NCI-H1105 (cell line): ENCODE results near the gene TRIM37.

Experiments
- DNase-seq: peaks from one replicate; lab custom pipeline; 2025; lab: John Stamatoyannopoulos, UW

Gene TRIM37

DNA sequence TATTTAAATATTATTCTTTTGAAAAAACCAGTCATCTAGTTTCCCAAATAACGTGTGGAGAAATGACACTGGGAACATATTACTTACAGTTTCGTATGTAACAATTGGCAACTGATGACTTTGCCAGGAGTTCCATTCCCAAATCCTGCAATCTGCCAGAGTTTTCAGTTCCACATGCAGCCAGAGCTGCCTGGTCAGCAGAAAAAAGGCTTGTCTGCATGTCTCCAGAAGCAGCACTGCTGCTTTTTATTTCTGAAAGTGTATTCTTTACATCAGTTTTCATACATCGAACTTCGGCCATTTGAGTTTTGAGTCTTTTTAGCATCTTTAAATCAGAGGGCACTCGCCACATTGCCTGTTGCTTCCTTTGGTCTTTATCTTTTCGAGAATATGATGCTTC, 78.4 kb downstream of the TRIM37 start:
- DNase-seq: no peak

- DNase-seq: no peak
Measured at GRCh38 chr17:59027750-59028149, 78.9 kb downstream of the TRIM37 start.

DNA sequence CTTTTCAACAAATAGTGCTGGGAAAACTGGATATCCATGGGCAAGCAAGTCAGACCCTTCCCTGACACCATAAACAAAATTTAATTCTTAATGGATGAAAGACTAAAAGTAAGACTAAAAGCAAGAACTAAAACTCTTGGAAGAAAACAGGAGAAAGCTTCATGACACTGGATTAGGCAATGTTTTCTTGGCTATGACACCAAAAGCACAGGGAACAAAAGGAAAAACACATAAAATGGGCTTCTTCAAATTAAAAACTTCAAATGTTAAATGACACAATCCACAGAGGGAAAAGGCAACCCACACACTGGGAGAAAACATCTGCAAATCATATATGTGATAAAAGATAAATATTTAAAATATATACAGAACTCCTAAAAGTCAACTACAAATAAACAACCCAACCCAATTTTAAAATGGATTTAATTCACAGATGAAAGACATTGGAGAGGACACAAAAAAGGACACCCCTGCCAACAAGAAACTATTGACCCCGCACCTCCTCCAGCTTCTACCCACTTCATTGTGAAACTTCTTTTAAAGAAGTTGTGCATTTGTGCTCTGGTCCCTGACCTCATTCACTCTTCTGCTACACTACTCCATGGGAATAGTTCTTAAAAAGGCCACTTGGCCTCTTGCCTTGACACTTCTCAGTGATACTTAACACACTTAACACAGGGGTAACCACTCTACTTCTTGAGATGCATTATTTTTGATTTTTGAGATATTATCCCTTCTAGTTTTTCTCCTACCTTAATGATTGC, 80.3 kb downstream of the TRIM37 start:
- DNase-seq: no peak

- no peak for DNase-seq
Measured at GRCh38 chr17:59024916-59025315, 81.8 kb downstream of the TRIM37 start.

GRCh38 chr17:59018019-59018418, 88.7 kb downstream of the TRIM37 start:
- no peak for DNase-seq

GRCh38 chr17:59011975-59012374, 94.7 kb downstream of the TRIM37 start:
- no peak for DNase-seq

DNA sequence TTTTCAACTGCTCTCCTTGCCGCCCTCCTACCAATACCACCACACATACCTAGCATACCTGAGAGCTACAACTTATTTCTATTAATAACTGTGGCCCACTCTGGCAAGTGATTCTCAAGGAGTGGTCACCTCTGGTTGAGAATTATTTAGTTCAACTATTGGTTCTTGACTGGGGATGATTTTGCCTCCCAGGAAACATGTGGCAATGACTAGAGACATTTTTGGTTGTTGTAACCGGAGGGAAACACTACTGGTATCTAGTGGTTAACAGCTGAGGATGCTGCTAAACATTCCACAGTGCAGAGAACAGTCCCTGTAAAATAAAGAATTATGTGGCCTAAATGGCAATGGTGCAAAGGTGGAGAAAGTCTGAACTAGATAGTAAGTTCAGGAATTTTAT, 96.7 kb downstream of the TRIM37 start:
- DNase-seq: no peak

GRCh38 chr17:59008737-59009136, 97.9 kb downstream of the TRIM37 start:
- no peak for DNase-seq

GRCh38 chr17:59007995-59008394, 98.7 kb downstream of the TRIM37 start:
- DNase-seq: no peak

DNA sequence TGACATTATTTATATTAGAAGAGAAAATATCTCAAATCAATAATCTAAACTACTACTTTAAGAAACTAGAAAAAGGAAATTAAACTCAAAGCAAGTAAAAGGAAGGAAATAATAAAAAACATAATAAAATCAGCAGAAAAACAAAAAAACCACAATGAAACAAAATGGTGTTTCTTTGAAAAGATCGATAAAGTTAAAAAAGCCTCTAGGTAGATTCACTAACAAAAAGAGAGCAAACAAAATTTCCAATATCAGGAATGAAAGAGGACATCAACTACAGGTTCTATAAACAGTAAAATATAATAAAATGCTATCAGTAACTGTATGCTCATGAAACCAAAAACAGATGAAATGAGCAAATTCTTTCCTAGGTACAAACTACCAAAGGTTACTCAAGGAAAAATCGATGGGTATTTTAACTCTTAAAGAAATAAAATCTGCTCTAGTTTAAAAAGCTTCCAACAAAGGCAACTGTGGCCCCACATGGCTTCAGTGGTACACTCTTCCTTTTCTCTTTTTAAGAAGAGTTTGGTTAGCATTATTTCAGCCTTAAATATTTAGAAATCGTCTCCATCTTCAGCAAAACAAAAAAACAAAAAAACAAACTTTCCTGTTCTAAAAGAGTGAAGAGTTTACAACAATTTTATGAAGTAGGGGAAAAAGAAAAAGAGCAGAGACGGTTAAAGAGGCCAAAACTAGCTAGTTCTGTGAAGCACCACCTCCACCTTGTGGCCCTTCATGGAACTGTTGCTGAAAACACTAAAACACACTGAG, 102.2 kb downstream of the TRIM37 start:
- DNase-seq: peak; percentile 42

DNA sequence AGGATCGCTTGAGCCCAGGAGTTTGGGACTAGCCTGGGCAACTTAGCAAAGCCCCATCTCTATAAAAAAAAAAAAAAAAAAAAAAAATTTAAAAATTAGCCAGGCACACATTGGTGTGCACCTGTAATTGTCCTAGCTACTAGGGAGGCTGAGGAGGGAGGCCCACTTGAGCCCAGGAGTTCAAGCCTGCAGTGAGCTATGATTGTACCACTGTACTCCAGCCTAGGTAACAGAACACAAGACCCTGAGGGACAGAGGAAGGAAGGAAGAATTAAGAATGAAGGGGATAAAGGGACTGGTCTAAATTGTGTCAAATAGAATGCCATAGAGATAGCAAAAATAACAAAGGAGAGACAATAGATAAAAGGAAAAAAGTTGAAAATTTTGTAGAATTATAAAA, 102.8 kb downstream of the TRIM37 start:
- DNase-seq: no peak

DNA sequence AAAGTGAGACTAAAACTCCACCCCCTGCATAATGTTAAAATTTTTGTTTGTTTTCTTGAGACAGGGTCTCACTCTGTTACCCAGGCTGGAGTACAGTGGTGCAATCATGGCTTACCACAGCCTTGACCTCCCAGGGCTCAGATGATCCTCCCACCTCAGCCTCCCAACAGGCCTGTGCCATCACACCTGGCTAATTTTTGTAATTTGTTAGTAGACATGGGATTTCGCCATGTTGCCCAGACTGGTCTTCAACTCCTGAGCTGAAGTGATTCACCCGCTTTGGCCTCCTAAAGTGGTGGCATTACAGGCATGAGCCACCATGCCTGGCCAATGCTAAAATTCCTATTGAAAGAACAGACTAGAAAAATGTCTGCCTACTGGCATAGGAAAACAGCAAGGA, 103.8 kb downstream of the TRIM37 start:
- no peak for DNase-seq

DNA sequence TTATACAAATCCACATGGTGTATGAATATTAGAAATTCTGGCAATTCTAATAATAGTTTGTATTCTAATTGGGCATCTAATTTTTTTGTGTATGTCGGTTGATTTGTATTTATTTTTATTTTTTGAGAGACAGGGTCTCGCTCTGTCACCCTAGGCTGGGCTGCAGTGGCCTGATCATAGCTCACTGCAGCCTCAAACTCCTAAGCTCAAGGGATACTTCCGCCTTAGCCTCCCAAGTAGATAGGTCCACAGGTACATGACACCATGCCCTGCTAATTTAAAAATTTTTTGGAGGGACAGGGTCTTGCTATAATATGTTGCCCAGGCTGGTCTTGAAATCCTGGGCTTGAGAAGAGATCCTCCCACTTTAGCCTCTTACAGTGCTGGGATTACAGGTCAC, 104.6 kb downstream of the TRIM37 start:
- DNase-seq: no peak

DNA sequence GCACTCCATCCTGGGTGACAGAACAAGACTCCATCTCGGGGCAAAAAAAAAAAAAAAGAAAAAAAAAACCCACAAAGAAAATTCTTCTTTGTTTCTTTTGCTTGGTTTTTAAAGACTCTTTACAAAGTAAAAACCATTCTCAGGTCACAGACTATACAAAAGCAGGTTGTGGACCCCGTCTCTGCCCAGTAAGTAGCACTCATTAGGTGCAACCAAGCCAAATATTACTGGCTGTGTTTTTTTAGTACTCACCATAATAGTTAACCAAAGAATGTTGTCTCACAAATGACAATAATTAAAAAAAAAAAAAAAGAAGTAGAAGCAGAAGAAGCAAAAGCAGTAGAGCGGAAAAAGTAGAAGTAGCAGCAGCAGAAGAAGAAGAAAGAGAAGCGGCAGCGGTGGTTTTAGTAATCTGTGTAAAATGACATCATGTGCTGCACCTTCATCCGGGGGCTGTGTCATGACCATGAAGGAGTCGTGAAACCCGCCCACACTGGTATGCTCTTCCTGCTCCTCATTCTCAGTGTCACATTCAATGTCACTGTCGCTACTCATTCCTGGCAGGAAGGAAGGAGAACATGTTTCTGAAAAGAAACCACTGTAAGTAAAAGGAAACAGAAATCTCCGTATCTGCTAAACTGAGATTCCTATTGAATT, 105.4 kb downstream of the TRIM37 start:
- no peak for DNase-seq

DNA sequence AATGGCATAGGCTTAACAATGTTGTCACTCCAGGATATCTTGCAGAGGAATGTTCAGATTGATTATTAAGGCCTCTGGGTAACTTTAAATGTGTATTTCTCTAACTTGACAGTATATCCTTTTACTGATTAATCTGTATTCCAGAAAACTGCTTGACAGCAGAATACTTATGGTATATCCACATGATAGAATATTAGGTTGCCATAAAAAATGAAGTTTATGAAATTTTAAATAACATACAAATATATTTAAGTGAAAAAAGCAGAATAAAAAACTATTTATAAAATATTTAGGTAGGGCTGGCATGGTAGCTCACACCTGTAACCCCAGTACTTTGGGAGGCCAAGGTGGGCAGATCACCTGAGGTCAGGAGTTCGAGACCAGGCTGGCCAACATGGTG, 106.7 kb downstream of the TRIM37 start:
- DNase-seq: no peak

DNA sequence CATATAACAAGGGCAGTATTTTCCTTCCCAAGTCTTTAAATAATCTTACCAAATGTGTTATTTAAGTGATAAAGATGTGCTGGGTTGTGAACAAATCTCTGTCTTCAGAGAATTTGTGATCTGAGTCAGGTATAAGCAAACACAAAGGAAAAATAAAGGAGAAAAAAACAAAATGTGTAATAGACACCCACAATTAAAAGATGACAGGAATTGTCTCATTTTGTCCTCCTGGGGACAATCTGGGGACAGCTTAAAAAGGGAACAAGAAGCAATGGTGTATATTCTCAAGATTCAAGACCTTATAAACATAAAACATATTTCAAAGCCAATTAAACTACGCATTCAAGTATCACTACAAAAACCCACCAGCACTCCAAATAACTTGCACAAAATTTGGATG, 107.2 kb downstream of the TRIM37 start:
- no peak for DNase-seq

- DNase-seq: no peak
Measured at GRCh38 chr17:58998871-58999270, 107.8 kb downstream of the TRIM37 start.

GRCh38 chr17:58997756-58998553, 108.7 kb downstream of the TRIM37 start:
- no peak for DNase-seq

GRCh38 chr17:58996968-58997367, 109.7 kb downstream of the TRIM37 start:
- no peak for DNase-seq

GRCh38 chr17:58995247-58995940, 111.3 kb downstream of the TRIM37 start:
- no peak for DNase-seq

- no peak for DNase-seq
Measured at GRCh38 chr17:58993311-58993710, 113.4 kb downstream of the TRIM37 start.
